Left cardiac atrium (tissue), 4 donors: ENCODE measurements around the gene BTD. TPM values are rescaled to one million over a fixed set of nuclear protein-coding genes. Genes with fewer than 3 reads are reported as not detected.
A peak's percentile ranks its signal among the peaks of the same experiment; 100 is the strongest.

Experiments
- ATAC-seq, 2 donors: fragments of 200-7000 bp; cut with Tn5 transposase; one replicate each; pipeline ENCODE4 v1.9.1; 2020; ENCODE audit warnings: mild to moderate bottlenecking in 2 of 2, moderate library complexity in 2 of 2
- DNase-seq: peaks from one replicate; pipeline ENCODE4 v3.0.0-alpha.2; 2020
- intact Hi-C, 2 donors: fragments of 100-400 bp; cut with DNase I; formaldehyde crosslinking; loops; one replicate each; pipeline versions ENCODE4 v1.14.1 to v1.15.1; 2022 to 2023
- long read RNA-seq: library from polyadenylated mRNA; unstranded; transcript quantifications from one replicate; pipeline ENCODE4 v2.0.0, GENCODE V29; 2021
- total RNA-seq, 2 donors: library from RNA; stranded (reverse); fragmentation: NEBNext Ultra II Directional; extraction: Animal tissue kit (Norgen Biotek cat#: 25700); gene quantifications; one replicate each; pipeline ENCODE4 v1.2.1, GENCODE V29; 2021
- donor health status: DM: no; HTN: yes; CAD: no.
- donor health status: DM: no; HTN: yes; CAD: no; lungs with severe emphysema.
- donor health status: DM: yes; HTN: yes; CAD: no.
- donor health status: Dilated cardiomyopathy.

BTD gene, protein sequence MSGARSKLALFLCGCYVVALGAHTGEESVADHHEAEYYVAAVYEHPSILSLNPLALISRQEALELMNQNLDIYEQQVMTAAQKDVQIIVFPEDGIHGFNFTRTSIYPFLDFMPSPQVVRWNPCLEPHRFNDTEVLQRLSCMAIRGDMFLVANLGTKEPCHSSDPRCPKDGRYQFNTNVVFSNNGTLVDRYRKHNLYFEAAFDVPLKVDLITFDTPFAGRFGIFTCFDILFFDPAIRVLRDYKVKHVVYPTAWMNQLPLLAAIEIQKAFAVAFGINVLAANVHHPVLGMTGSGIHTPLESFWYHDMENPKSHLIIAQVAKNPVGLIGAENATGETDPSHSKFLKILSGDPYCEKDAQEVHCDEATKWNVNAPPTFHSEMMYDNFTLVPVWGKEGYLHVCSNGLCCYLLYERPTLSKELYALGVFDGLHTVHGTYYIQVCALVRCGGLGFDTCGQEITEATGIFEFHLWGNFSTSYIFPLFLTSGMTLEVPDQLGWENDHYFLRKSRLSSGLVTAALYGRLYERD
- total RNA-seq, result 10 to 100 TPM; 11.4 to 16.0 TPM
- long read RNA-seq, full-length matches to known transcripts, result 8 of 10 reads
- long read RNA-seq, partial matches to known transcripts, result 1 of 10 reads
- long read RNA-seq, other reads (novel, unspliced or antisense), result 1 of 10 reads

DNA sequence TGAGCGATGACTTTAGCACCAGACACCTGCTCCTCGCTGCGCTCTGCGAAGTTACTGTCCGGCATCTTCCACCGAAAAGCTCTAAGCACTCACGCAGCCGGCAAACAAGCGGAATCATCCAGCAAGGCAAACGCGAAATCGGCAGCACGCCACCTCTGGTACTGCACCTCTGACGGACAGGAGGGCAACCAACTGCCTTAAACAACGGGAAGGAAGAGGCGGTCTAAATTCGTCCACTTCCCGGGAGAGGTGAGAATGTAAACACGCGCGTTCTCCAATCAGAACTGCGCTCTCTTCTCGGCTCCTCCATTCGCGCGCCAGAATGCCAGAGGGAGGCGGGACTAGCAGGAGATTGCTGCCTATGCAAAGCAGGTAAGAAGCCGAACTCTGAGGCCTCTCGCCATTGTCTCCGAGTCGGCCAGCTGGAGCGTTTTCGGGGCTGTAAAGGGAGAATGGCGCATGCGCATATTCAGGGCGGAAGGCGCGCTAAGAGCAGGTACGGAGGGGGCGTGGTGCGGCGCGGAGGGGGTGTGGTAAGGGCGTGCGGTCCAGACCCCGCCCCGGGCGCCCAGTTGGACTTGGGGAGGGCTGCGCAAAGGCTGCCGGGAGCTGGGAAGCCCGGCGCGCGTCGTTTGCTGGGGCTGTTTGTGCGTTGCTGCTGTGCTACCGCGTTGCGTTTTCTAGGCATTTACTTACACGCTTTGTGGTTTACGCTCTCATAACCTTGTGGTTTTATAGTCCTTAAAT lies at the start of gene BTD, which contains the start of gene HACL1:
TSS of gene BTD (plus strand) at position 347 of the 747 bp plus-strand sequence. CDS start 33,695 bp downstream, outside the sequence.
TSS of gene HACL1 (minus strand) at position 171 of the 747 bp plus-strand sequence. CDS start at position 65, 106 bp downstream.
- DNase-seq, result peak; percentile 96
- ATAC-seq, result peak; percentile 97 to 98
- intact Hi-C loops, result no loop called here

DNA sequence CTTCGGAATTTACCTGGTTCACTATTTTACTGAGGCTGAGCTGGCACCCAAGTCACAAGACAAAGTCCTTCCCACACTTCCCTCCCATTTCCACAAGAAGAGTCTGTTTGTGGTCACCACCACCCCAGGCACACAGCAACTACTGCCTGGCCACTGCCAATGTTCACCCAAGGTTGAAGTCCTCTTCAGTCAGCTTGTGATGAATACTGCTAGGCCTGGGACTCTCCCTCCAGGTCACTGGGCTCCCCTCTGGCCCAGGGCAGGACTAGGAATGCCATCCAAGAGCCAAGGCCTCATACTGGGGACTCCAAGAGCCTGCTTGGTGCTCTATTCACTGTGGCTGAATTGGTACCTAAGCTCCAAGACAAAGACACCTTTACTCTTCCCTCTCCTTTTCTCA lies 49.6 kb upstream of the BTD start:
- ATAC-seq, result no peak
- DNase-seq, result no peak
- intact Hi-C loops, result loop anchor here (10.0 kb wide), 2 partner anchors 127 to 287 kb away; partner anchors contain the start of genes EAF1 (in 1 of the 2) and METTL6 (in 1 of the 2)

DNA sequence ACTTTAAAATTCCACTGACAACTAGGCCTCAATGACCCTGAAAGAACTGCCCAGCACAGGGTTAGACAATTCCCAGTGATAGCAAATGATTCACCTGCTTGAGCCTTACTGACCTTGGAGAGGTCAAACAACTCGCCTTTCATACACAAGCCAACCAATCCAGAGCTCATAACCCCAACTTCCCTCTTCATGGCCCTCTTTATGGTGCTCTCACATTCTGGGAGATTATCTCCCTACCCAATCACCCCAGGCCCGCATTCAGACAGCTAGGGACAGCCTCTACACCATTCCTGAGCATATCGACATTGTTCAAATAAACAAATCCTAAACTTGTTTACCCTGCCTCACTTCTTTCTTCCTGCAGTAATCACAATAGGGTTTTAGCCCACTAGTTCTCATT lies 47.8 kb upstream of the BTD start:
- DNase-seq (no peak), ATAC-seq (no peak)
- intact Hi-C loops, result loop anchor here (10.0 kb wide), 2 partner anchors 129 to 289 kb away; partner anchors contain the start of genes EAF1 (in 1 of the 2) and METTL6 (in 1 of the 2)

DNA sequence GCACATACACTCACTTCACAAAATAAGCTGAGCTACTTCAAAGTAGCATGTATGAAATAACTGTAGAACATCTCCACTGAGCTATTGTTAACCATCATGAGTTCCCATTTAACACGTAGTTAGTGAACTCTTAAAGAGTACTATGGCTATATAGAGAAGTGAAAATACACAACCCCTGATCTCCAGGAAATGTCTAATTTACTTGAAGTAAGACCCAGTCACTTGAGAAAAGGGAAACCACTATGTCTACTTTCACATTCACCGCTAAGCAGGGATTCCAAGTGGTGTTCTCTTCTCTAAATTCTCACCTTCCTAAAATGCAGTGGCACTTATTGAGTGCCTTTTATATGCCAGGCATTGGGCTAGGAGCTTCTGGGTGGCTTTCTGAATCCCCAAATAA lies 45.0 kb upstream of the BTD start:
- DNase-seq (no peak), ATAC-seq (peak in 1 of 2 donors; percentile 46)
- intact Hi-C loops, result loop anchor here (5.0 to 10.0 kb wide), 5 partner anchors 129 to 449 kb away; partner anchors contain the start of genes EAF1 (in 2 of the 2) and METTL6 (in 2 of the 2)

DNA sequence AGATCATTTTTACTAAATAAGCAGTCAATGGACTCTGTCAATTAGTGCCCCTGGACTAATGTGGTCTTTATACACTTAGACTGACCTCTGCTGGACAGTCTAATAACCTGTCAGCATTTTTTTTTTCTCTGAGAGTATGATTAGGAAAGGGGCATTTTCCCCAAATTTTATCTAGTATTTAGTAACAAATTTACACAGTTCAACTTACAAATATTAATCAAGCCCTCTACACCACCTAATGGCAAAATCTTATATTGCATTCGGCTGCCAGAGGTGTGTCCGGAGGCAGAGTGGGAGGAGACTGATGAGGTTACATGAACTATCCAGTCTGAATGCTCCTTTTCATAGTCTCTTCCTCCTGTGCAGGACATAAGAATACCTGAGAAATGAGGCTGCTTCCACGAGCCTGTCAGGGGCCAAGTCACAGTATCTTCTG lies 44.0 kb upstream of the BTD start:
- DNase-seq (no peak), ATAC-seq (peak; percentile 80 to 89)
- intact Hi-C loops, result loop anchor here (5.0 to 10.0 kb wide), 5 partner anchors 130 to 450 kb away; partner anchors contain the start of genes EAF1 (in 2 of the 2) and METTL6 (in 2 of the 2)

DNA sequence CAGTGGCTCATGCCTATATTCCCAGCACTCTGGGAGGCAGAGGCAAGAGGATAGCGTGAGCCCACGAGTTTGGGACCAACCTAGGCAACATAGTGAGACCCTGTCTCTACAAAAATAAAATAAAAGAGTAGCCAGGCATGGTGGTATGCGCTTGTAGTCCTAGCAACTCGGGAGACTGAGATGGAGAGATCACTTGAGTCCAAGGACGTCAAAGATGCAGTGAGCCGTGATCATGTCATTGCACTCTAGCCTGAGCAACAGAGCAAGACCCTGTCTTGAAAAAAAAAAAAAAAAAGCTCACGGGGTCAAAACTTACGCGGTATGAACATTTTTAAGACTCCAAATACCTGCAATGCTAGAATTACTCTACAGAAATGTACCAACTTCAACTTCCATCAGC lies 43.0 kb upstream of the BTD start:
- ATAC-seq (no peak), DNase-seq (no peak)
- intact Hi-C loops, result loop anchor here (5.0 to 10.0 kb wide), 5 partner anchors 131 to 451 kb away; partner anchors contain the start of genes EAF1 (in 2 of the 2) and METTL6 (in 2 of the 2)

DNA sequence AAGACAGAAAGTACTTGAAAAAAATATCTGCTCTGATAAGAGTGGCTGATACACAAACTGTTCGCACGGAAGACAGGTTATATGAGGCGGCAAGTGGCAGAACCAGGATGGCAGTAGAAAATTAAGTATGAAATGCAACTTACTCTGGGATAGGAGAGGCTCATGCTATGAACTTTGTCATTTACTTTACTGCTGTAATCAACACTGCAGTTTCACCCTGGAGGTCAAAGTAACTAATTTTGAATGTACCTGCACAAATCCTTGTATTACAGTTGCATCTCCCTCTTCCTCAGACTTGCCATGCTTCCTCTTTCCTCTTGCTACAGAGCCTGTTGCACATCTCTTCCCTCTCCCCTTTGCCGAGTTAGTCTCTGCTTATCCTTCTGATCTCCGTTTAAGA lies 39.0 kb upstream of the BTD start:
- DNase-seq (no peak), ATAC-seq (no peak)
- intact Hi-C loops, result loop anchor here in 1 of 2 donors (10.0 kb wide), 1 partner anchor 318 kb away; no protein-coding TSS in a partner anchor

DNA sequence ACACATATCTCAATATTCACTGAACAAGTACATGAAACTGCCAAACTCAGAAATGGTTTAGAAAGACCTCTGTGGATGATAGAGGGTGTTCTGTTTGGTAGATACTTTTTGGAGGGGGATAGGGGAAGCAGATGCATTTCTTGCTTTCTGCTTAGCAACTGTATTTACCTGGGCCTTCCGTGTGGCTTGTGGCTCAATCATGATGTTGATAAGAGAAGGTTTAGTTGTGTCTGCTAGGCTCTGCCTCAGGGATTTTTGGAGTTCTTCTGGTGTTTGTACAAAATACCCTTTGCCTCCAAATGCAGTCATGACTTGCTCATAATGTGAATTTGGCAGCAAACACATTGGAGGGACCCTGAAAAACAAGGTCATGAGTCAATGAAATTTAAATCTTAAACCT lies 38.4 kb upstream of the BTD start:
- intact Hi-C loops, result loop anchor here in 1 of 2 donors (10.0 kb wide), 1 partner anchor 318 kb away; no protein-coding TSS in a partner anchor
- ATAC-seq (no peak), DNase-seq (no peak)

DNA sequence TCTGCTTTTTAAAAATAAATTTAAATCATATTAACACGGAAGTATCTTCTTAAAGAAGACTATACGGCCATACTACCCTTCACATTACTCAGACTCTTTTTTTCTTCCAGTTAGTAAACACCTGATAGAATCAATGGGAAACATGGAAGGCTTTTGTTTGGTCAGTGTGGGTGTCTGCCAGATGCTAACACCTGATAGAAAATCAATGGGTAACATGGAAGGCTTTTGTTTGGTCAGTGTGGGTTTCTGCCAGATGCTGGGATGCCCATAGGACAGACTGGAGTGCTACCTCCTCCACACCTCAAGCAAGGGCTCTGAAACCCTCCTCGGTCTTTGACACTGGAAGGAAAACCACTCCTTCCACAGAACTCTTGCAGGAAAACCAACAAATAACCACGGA lies 29.4 kb upstream of the BTD start:
- DNase-seq (no peak), ATAC-seq (no peak)
- intact Hi-C loops, result no loop called here

DNA sequence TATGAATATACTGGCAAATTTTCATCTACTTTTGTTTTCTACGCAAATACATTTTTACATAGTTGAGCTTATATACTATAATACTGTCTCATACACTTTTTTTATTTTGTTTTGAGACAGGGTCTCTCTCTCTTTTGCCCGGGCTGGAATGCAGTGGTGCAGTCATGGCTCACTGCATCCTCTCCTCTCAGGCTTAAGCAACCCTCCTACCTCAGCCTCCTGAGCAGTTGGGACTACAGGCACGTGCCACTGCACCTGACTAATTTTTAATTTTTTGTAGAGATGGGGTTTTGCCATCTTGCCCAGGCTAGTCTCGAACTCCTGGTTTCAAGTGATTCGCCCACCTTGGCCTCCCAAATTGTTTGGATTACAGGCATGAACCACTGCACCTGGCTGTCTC lies 26.1 kb upstream of the BTD start:
- intact Hi-C loops, result no loop called here
- no peak for DNase-seq
- no peak for ATAC-seq

DNA sequence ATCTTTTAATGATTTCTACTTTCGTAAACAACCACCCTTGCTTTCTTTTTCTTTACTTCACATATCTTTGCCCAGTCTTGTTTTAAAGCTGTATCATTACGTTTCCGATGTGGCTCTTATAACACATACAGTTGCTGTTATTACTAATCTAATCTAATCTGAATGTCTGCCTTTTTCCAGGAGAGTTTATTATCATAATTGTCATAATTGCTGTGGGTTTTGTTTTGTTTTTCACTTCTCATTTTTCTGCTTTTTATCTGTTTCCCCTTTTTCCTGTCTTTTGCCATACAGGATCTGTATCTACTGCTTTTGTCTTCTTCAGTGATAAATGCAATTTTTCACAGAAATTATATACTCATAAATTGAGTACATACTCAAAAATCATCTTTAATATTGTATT lies 25.1 kb upstream of the BTD start:
- intact Hi-C loops, result no loop called here
- DNase-seq (no peak), ATAC-seq (no peak)

DNA sequence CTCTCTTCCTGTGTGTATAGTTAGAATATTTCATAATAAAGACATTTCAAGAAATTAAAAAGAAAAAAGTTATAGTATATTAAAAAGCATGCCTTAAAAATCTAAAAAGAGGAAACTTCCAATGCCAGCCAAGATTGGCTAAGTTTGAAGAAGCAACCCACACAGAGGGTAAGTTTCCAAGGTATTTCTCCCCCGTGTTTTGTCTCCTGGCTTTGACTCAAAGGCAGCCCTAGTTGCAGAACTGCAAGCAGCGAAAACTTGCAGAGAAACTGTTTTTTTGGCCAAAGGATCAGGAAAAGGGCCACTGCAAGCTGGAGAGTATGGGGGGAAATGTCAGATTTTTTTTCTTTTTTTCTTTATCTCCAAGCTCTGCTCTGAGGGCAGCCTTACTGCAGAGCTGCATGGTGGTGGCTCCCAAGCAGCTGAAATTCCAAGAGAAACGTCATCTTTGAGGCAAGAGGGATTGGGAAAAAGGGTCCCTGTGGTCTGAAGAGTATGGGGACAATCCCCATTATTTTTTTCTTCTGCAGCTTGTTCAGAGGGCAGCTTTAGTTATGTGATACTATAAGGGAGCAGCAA lies 23.2 kb upstream of the BTD start:
- intact Hi-C loops, result no loop called here
- DNase-seq, result no peak
- peak; percentile 44 to 68 for ATAC-seq

DNA sequence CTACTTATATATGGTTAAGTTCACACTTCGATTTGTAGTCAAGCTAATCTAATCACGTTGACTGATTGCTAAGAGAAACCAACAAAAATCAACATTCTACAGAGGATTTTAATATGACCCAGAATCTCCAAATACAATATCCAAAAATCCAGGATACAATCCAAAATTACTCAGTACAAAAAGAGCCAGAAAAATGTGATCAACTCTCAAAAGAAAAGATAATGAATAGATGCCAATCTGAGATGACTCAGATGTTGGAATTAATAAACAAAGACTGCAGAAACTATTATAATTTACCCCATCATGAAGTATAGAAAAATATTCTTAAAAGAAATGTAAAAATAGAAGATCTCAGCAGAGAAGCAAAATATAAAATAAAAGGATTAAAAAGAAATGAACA lies 22.5 kb upstream of the BTD start:
- ATAC-seq (no peak), DNase-seq (no peak)
- intact Hi-C loops, result no loop called here

DNA sequence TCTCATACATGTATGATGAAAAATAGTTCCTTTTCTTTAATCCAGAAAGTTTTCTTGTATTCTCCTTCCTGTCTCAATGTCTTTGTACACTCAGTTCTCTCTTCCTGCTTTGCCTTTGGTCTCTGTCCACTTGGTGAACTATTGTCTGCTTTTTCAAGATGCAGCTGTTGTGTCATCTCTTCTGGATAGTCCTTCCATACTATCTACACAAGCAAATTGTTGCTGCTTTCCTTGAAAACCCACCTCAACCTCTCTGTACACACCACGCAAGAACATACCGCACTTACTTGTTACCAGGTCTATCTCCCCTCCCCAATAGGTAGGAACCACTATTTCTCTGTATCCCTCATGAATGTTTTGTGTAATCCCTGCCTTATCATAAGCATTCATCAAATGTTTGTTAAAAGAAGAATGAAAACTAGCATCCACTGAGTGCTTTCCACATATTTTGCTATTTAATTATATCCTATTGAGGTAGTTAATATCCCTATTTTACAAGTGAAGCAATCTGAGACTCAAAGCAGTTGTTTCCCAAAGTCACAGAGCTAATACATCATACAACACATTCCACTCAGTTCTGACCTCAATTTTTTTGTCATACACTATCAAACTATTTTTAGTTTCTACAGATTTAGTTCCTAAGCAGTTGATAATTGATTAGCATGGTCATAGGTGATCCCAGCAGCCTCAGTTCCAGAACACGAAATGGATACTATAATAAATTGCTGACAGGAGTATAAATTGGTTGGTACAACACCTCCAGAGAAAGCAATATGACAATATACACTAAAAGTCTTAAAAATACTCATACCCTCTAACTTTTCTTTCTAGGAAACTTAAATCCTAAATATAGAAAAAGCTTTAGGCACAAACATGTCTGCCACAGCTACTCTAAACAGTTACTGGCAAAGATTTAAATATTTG lies 19.8 kb upstream of the BTD start:
- DNase-seq, result no peak
- ATAC-seq, result no peak
- intact Hi-C loops, result no loop called here

DNA sequence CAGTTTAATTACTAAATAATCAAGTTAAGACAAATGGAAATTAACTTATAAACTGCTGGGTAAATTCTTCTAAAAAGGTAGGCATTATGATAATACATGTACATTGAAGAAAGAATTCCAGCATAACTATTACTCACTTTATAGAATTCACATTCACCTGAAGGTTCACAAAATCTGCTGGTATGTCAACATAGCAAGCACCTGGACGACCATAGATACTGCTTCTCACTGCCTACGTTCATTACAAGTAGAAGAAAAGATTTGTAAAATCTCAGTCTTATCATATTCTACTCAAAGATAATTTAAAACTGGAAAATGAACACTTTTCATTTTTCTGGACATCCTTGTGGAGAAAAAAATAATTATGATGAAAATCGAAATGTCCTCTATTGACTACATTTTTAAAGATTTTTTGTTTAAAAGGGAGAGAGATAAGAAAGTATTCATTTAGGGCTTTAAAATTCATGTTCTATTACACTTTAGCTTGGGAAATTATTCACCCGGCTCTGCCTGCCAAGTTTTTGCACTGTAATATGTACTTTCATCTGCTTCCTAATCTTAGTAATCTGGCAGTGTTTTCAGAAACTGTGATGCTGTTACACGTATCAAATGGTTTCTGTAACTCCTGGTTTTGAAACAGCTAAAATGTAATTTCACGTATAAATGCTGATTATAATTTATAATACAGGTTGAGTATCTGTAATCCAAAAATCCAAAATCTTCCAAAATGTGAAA lies 16.3 kb upstream of the BTD start:
- intact Hi-C loops, result no loop called here
- DNase-seq, result no peak
- ATAC-seq, result peak in 1 of 2 donors; percentile 64

DNA sequence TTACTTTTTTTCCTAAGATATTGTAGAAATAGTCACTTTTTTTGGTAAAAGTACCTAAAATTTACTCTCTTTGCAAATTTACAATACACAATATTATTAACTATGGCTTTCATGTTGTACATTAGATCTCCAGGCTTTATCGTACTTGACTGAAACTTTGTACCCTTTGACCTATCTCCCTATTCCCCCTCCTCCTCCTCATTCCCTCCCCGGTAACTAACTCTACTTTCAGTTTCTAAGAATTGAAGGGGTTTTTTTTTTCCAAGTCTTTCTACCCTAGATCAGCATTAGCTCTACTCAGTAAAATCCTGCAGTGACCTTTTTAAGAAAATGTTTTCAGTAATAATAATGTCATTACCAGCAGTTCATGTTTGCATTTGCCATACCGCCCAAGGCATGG lies 10.3 kb upstream of the BTD start:
- DNase-seq (no peak), ATAC-seq (no peak)
- intact Hi-C loops, result no loop called here

DNA sequence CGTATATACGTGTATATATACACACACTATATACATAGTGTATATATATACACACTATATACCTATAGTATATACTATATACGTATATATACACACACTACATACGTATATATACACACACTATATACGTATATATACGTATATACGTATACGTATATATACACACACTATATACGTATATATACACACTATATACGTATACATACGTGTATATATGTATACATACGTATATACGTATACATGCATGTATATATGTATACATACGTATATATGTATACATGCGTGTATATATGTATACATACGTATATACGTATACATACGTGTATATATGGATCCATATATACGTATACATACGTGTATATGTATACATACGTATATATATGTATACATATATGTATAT lies 9.6 kb upstream of the BTD start:
- no peak for ATAC-seq
- intact Hi-C loops, result no loop called here
- no peak for DNase-seq
